ENCODE measurements around the gene TTC7B.

The TTC7B gene

GRCh38 chr14:90682615-90683014 is 133.6 kb downstream of the TTC7B start:
- H3K27ac ChIP-seq = no peak overlapping the region
- TF ChIP-seq CTCF (conservative IDR thresholded peaks at IDR 0.05) (no peak), ZFX (IDR thresholded peaks at IDR 0.05) (no peak)

- TF ChIP-seq CTCF (conservative IDR thresholded peaks at IDR 0.05) (no peak), ZFX (IDR thresholded peaks at IDR 0.05) (no peak)
- H3K27ac ChIP-seq = no peak overlapping the region
Observed at GRCh38 chr14:90681929-90682328, 134.3 kb downstream of the TTC7B start.

GRCh38 chr14:90678846-90679362 is 137.3 kb downstream of the TTC7B start:
- no peak overlapping the region for H3K27ac ChIP-seq

GRCh38 chr14:90678420-90678819 is 137.8 kb downstream of the TTC7B start:
- TF ChIP-seq ZFX (IDR thresholded peaks at IDR 0.05) (no peak), CTCF (conservative IDR thresholded peaks at IDR 0.05) (no peak)
- H3K27ac ChIP-seq = no peak overlapping the region

More at GRCh38 chr14:90678846-90679362, 137.3 kb downstream of the TTC7B start:
- TF ChIP-seq CTCF (conservative IDR thresholded peaks at IDR 0.05) = no peak
- no peak for TF ChIP-seq ZFX (IDR thresholded peaks at IDR 0.05)

GRCh38 chr14:90677484-90678050 is 138.7 kb downstream of the TTC7B start:
- no peak overlapping the region for H3K27ac ChIP-seq
- no peak for TF ChIP-seq ZFX (IDR thresholded peaks at IDR 0.05)
- no peak for TF ChIP-seq CTCF (conservative IDR thresholded peaks at IDR 0.05)

- no peak overlapping the region for H3K27ac ChIP-seq
- TF ChIP-seq CTCF (conservative IDR thresholded peaks at IDR 0.05) = no peak
Observed at GRCh38 chr14:90676912-90677311, 139.3 kb downstream of the TTC7B start.

- TF ChIP-seq ZFX (IDR thresholded peaks at IDR 0.05) = no peak
- TF ChIP-seq CTCF (conservative IDR thresholded peaks at IDR 0.05) = no peak
- no peak overlapping the region for H3K27ac ChIP-seq
Observed at GRCh38 chr14:90676356-90676755, 139.9 kb downstream of the TTC7B start.

Measured in C4-2B (cell line).